Trophoblast cell (in vitro differentiated cells and primary cell): ENCODE measurements around the gene KRT86.

Source experiments
- DNase-seq, 2 donors: peaks; one replicate each; pipeline ENCODE4 v3.0.0-alpha.2; 2016
- H2AFZ ChIP-seq: 2 replicates; pipeline ENCODE4 v1.6.1; 2013; ENCODE audit warnings: low read length, moderate library complexity, mild to moderate bottlenecking; ENCODE audit not compliant: insufficient read depth, poor library complexity
- H2AK5ac ChIP-seq: 2 replicates; pipeline ENCODE4 v1.6.1; 2013; ENCODE audit warnings: mild to moderate bottlenecking, low read length
- H2BK120ac ChIP-seq: 2 replicates; pipeline ENCODE4 v1.6.1; 2013; ENCODE audit warnings: low read length, mild to moderate bottlenecking, moderate library complexity; ENCODE audit not compliant: insufficient read depth, poor library complexity
- H2BK12ac ChIP-seq: 2 replicates; pipeline ENCODE4 v1.6.1; 2013; ENCODE audit warnings: mild to moderate bottlenecking, low read length, moderate library complexity
- H2BK5ac ChIP-seq: 2 replicates; pipeline ENCODE4 v1.6.1; 2013; ENCODE audit warnings: low read length, low read depth, moderate library complexity, mild to moderate bottlenecking; ENCODE audit not compliant: poor library complexity
- H3K14ac ChIP-seq: 2 replicates; pipeline ENCODE4 v1.6.1; 2013; ENCODE audit warnings: mild to moderate bottlenecking, low read length
- H3K18ac ChIP-seq: 2 replicates; pipeline ENCODE4 v1.6.1; 2013; ENCODE audit warnings: mild to moderate bottlenecking, low read length
- H3K23ac ChIP-seq: 2 replicates; pipeline ENCODE4 v1.6.1; 2013; ENCODE audit warnings: low read length
- H3K27ac ChIP-seq: 2 replicates; pipeline ENCODE4 v1.5.1; 2013; ENCODE audit warnings: low read depth, mild to moderate bottlenecking, inconsistent platforms, low read length, moderate library complexity
- H3K27me3 ChIP-seq: 2 replicates; pipeline ENCODE4 v1.6.1; 2013; ENCODE audit warnings: inconsistent platforms, mild to moderate bottlenecking, low read length, moderate library complexity; ENCODE audit not compliant: insufficient read depth
- H3K36me3 ChIP-seq, 2 experiments: 1 replicate in 1 of 2; 2 replicates in 1 of 2; pipeline ENCODE4 v1.6.1; 2013; ENCODE audit warnings: low read length in 2 of 2, mild to moderate bottlenecking in 2 of 2, moderate library complexity in 1 of 2; ENCODE audit not compliant: insufficient read depth in 2 of 2, control insufficient read depth in 1 of 2
- H3K4ac ChIP-seq: 2 replicates; pipeline ENCODE4 v1.6.1; 2013; ENCODE audit warnings: low read depth, mild to moderate bottlenecking, low read length, moderate library complexity
- H3K4me1 ChIP-seq, 2 experiments: 1 replicate in 1 of 2; 2 replicates in 1 of 2; pipeline ENCODE4 v1.6.1; 2013; ENCODE audit warnings: low read length in 2 of 2, mild to moderate bottlenecking in 2 of 2, moderate library complexity in 1 of 2; ENCODE audit not compliant: insufficient read depth in 2 of 2, control insufficient read depth in 1 of 2
- H3K4me2 ChIP-seq: 2 replicates; pipeline ENCODE4 v1.6.1; 2013; ENCODE audit warnings: inconsistent platforms, mild to moderate bottlenecking, low read length, moderate library complexity
- H3K4me3 ChIP-seq: 2 replicates; pipeline ENCODE4 v1.5.1; 2013; ENCODE audit warnings: mild to moderate bottlenecking, low read depth, low read length, inconsistent platforms
- H3K79me1 ChIP-seq: one replicate; pipeline ENCODE4 v1.6.1; 2013; ENCODE audit warnings: low read length
- H3K79me2 ChIP-seq: 2 replicates; pipeline ENCODE4 v1.6.1; 2013; ENCODE audit warnings: low read length, mild to moderate bottlenecking; ENCODE audit not compliant: control insufficient read depth, insufficient read depth, poor library complexity
- H3K9ac ChIP-seq: 2 replicates; pipeline ENCODE4 v1.6.1; 2013; ENCODE audit warnings: mild to moderate bottlenecking, low read length
- H3K9me3 ChIP-seq: 2 replicates; pipeline ENCODE4 v1.6.1; 2013; ENCODE audit warnings: low read depth, mild to moderate bottlenecking, control low read depth, inconsistent platforms, low read length; ENCODE audit not compliant: insufficient read depth
- H4K12ac ChIP-seq: 2 replicates; pipeline ENCODE4 v1.6.1; 2013; ENCODE audit warnings: low read depth, mild to moderate bottlenecking, low read length, moderate library complexity
- H4K8ac ChIP-seq: 2 replicates; pipeline ENCODE4 v1.6.1; 2013; ENCODE audit warnings: low read depth, mild to moderate bottlenecking, low read length, moderate library complexity
- H4K91ac ChIP-seq: one replicate; pipeline ENCODE4 v1.6.1; 2013; ENCODE audit warnings: low read depth, mild to moderate bottlenecking, low read length, moderate library complexity
- WGBS: extraction: QIAGEN DNeasy Blood & Tissue Kit; methylation state at CpG from one replicate; pipeline ENCODE4 v1.1.7; 2013; ENCODE audit warnings: missing lambda C conversion rate; ENCODE audit not compliant: insufficient read length, insufficient coverage; ENCODE audit errors: extremely low coverage; 5-methylcytosine and 5-hydroxymethylcytosine counted together

The KRT86 gene

GRCh38 chr12:52246720-52247621 lies 27.5 kb upstream of the KRT86 start:
- no peak overlapping the region for H2BK5ac ChIP-seq
- peaks cover 4% of the 10 kb centered on the region for H3K9me3 ChIP-seq
- H3K27me3 ChIP-seq, result no peaks in the 10 kb centered on the region
- no peak overlapping the region for H3K9ac ChIP-seq
- H3K4me3 ChIP-seq, result no peak overlapping the region
- no CpG with 5 or more reads among the region's 10 CpGs for WGBS
- no peak overlapping the region for H4K12ac ChIP-seq
- H3K4ac ChIP-seq, result no peak overlapping the region
- H2AK5ac ChIP-seq, result no peak overlapping the region
- no peak overlapping the region for H4K8ac ChIP-seq
- no peak overlapping the region for H3K14ac ChIP-seq
- H2BK120ac ChIP-seq, result no peak overlapping the region
- H3K4me1 ChIP-seq, result peaks cover 19 to 36% of the 10 kb centered on the region in 2 experiments
- no peak overlapping the region for H3K18ac ChIP-seq
- H2AFZ ChIP-seq, result no peak overlapping the region
- H4K91ac ChIP-seq, result no peak overlapping the region
- peaks cover 69 to 74% of the 10 kb centered on the region in 2 experiments for H3K36me3 ChIP-seq
- no peak overlapping the region for H3K27ac ChIP-seq
- no peak overlapping the region for H2BK12ac ChIP-seq
- no peak overlapping the region for H3K23ac ChIP-seq
- no peak overlapping the region for H3K4me2 ChIP-seq
- H3K79me2 ChIP-seq, result no peaks in the 10 kb centered on the region
- H3K79me1 ChIP-seq, result no peaks in the 10 kb centered on the region
- DNase-seq, result peak in 1 of 2 donors; percentile 47

GRCh38 chr12:52247622-52248540 lies 26.6 kb upstream of the KRT86 start:
- H2BK12ac ChIP-seq, result no peak overlapping the region
- H3K79me1 ChIP-seq, result no peaks in the 10 kb centered on the region
- H4K8ac ChIP-seq, result no peak overlapping the region
- peaks cover 17 to 29% of the 10 kb centered on the region in 2 experiments for H3K4me1 ChIP-seq
- peaks cover 3% of the 10 kb centered on the region for H3K9me3 ChIP-seq
- no peak overlapping the region for H3K14ac ChIP-seq
- no peak overlapping the region for H3K23ac ChIP-seq
- no peaks in the 10 kb centered on the region for H3K27me3 ChIP-seq
- no peak overlapping the region for H2BK5ac ChIP-seq
- H3K18ac ChIP-seq, result no peak overlapping the region
- no peak overlapping the region for H3K4me3 ChIP-seq
- peak in 1 of 2 donors; percentile 46 for DNase-seq
- no peak overlapping the region for H3K4ac ChIP-seq
- no CpG with 5 or more reads among the region's 10 CpGs for WGBS
- no peak overlapping the region for H3K9ac ChIP-seq
- no peaks in the 10 kb centered on the region for H3K79me2 ChIP-seq
- H3K4me2 ChIP-seq, result no peak overlapping the region
- H4K91ac ChIP-seq, result no peak overlapping the region
- no peak overlapping the region for H2BK120ac ChIP-seq
- no peak overlapping the region for H2AK5ac ChIP-seq
- H3K36me3 ChIP-seq, result peaks cover 60 to 65% of the 10 kb centered on the region in 2 experiments
- no peak overlapping the region for H3K27ac ChIP-seq
- H4K12ac ChIP-seq, result no peak overlapping the region
- H2AFZ ChIP-seq, result no peak overlapping the region

- WGBS, result no CpG with 5 or more reads among the region's 18 CpGs
- peaks cover 9 to 20% of the 10 kb centered on the region in 2 experiments for H3K4me1 ChIP-seq
These were observed 25.6 kb upstream of the KRT86 start for GRCh38 chr12:52248541-52249461.

More at GRCh38 chr12:52248541-52249461, 25.6 kb upstream of the KRT86 start:
- H2AK5ac ChIP-seq, result no peak overlapping the region
- DNase-seq, result peak; percentile 56 to 57
- no peak overlapping the region for H2BK12ac ChIP-seq
- H3K79me2 ChIP-seq, result no peaks in the 10 kb centered on the region
- no peaks in the 10 kb centered on the region for H3K9me3 ChIP-seq
- no peak overlapping the region for H2AFZ ChIP-seq
- H3K14ac ChIP-seq, result no peak overlapping the region
- no peak overlapping the region for H3K9ac ChIP-seq
- no peak overlapping the region for H3K23ac ChIP-seq
- no peak overlapping the region for H4K91ac ChIP-seq
- no peak overlapping the region for H3K18ac ChIP-seq
- no peak overlapping the region for H2BK5ac ChIP-seq
- peaks cover 51 to 56% of the 10 kb centered on the region in 2 experiments for H3K36me3 ChIP-seq
- no peak overlapping the region for H3K4ac ChIP-seq
- H3K27me3 ChIP-seq, result no peaks in the 10 kb centered on the region
- no peak overlapping the region for H3K27ac ChIP-seq
- no peaks in the 10 kb centered on the region for H3K79me1 ChIP-seq
- H4K12ac ChIP-seq, result no peak overlapping the region
- no peak overlapping the region for H3K4me2 ChIP-seq
- H3K4me3 ChIP-seq, result no peak overlapping the region
- no peak overlapping the region for H2BK120ac ChIP-seq
- no peak overlapping the region for H4K8ac ChIP-seq
